ENCODE data around the gene TOX2. TPM values are rescaled to one million over a fixed set of nuclear protein-coding genes. Genes with fewer than 3 reads are reported as not detected.

The TOX2 gene
- total RNA-seq, 1 experiment from 2014 or later = 1.7 TPM

DNA sequence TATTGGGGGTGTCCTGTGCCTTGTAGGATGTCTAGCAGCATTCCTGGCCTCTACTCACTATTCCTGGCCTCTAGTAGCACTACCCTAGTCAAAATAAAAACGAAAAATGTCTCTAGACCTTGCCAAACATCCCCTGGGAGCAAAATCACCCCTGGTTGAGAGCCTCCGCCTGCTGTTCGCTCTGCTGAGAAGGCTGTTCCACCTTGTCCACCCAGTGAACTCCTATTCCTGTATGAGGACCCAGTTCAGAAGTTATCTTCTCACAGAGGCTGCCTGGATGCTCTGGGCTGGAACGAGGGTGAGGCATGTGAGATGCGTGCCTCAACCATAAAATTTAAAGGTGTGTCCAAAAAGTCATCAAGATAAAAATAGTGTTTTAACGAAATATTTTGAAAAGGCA is 101.9 kb downstream of the TOX2 start:
- TF ChIP-seq, protein P1, sequence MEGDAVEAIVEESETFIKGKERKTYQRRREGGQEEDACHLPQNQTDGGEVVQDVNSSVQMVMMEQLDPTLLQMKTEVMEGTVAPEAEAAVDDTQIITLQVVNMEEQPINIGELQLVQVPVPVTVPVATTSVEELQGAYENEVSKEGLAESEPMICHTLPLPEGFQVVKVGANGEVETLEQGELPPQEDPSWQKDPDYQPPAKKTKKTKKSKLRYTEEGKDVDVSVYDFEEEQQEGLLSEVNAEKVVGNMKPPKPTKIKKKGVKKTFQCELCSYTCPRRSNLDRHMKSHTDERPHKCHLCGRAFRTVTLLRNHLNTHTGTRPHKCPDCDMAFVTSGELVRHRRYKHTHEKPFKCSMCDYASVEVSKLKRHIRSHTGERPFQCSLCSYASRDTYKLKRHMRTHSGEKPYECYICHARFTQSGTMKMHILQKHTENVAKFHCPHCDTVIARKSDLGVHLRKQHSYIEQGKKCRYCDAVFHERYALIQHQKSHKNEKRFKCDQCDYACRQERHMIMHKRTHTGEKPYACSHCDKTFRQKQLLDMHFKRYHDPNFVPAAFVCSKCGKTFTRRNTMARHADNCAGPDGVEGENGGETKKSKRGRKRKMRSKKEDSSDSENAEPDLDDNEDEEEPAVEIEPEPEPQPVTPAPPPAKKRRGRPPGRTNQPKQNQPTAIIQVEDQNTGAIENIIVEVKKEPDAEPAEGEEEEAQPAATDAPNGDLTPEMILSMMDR (conservative IDR thresholded peaks at IDR 0.05) = no peak

More for the DNA sequence above, 101.9 kb downstream of the TOX2 start:
- H3K18ac ChIP-seq (ENCODE audit: insufficient read length, low read depth, low read length) = no peak overlapping the region
- H3K27ac ChIP-seq (ENCODE audit: insufficient read length, low read depth, low read length) = no peak overlapping the region
- no peak overlapping the region for H2AK5ac ChIP-seq (ENCODE audit: insufficient read length, low read length)
- no peak overlapping the region for H2BK15ac ChIP-seq (ENCODE audit: low read depth, low read length)
- peaks cover 14 to 20% of the 10 kb centered on the region in 2 experiments for H3K4me1 Mint-ChIP-seq
- no peak overlapping the region for H3K56ac ChIP-seq (ENCODE audit: insufficient read length, low read depth, low read length)
- no peak overlapping the region for H2BK12ac ChIP-seq (ENCODE audit: insufficient read length, low read depth, low read length)
- no peak overlapping the region for H3K9ac ChIP-seq (ENCODE audit: extremely low read depth, insufficient read length, low read length)
- H3K36me3 Mint-ChIP-seq (ENCODE audit: insufficient read depth in 1 of 3, low read depth in 3 of 3) = no peaks in the 10 kb centered on the region
- H3K4me1 ChIP-seq (ENCODE audit: insufficient read depth, low read length) = no peaks in the 10 kb centered on the region
- H3K27me3 Mint-ChIP-seq (ENCODE audit: low read depth) = no peaks in the 10 kb centered on the region; the same call in 1 of the 2 replicates
- no peak overlapping the region for H4K8ac ChIP-seq (replicated peaks; ENCODE audit: insufficient read length, low read depth, low read length)
- no peaks in the 10 kb centered on the region for H3K79me2 ChIP-seq (ENCODE audit: insufficient read depth, low read length)
- H3K23me2 ChIP-seq (ENCODE audit: insufficient read length, low read depth, low read length, poor library complexity, severe bottlenecking) = no peaks in the 10 kb centered on the region
- no peak overlapping the region for H2BK5ac ChIP-seq (ENCODE audit: insufficient read length, low read length)
- H3K14ac ChIP-seq (ENCODE audit: insufficient read depth, low read length) = no peak overlapping the region
- DNase-seq = peak; percentile 3
- no peak overlapping the region for H3T11ph ChIP-seq (ENCODE audit: low read length)
- no peak overlapping the region for H2BK120ac ChIP-seq (ENCODE audit: low read depth, low read length, poor library complexity, severe bottlenecking)
- no peak overlapping the region for H3K4me2 ChIP-seq (ENCODE audit: insufficient read depth, insufficient read length, low read length)
- H3K79me1 ChIP-seq (ENCODE audit: insufficient read depth, low read depth, low read length, poor library complexity, severe bottlenecking) = no peaks in the 10 kb centered on the region
- no peak overlapping the region for H4K91ac ChIP-seq (ENCODE audit: insufficient read length, low read depth, low read length)
- H4K5ac ChIP-seq (ENCODE audit: insufficient read length, low read depth, low read length) = no peak overlapping the region
- no peak overlapping the region for H3K4me3 Mint-ChIP-seq
- WGBS (ENCODE audit: extremely low coverage, insufficient read length, low lambda C conversion rate) = no CpG with 5 or more reads among the region's 6 CpGs
- no peaks in the 10 kb centered on the region for H3K27me3 ChIP-seq (ENCODE audit: insufficient read depth, low read length)
- no peak overlapping the region for H2AFZ ChIP-seq (ENCODE audit: low read length)
- no peak overlapping the region for H2BK20ac ChIP-seq (ENCODE audit: low read depth, low read length, poor library complexity, severe bottlenecking)
- no peaks in the 10 kb centered on the region for H3K9me3 ChIP-seq (ENCODE audit: control insufficient read depth, low read depth, low read length)
- H3K9me3 Mint-ChIP-seq = no peaks in the 10 kb centered on the region
- H3K27ac Mint-ChIP-seq = peak overlapping the region in 1 of 3 experiments; percentile 59; a peak in 1 of 7 replicates
- no peak overlapping the region for H3K4ac ChIP-seq (ENCODE audit: low read depth, low read length)
- H4K20me1 ChIP-seq (ENCODE audit: control insufficient read depth, insufficient read depth, insufficient read length) = no peaks in the 10 kb centered on the region
- H3K23ac ChIP-seq (ENCODE audit: insufficient read length, low read depth, low read length) = no peak overlapping the region
